HS-5 (cell line): ENCODE measurements around the gene SCUBE1.
A peak's percentile ranks its signal among the peaks of the same experiment; 100 is the strongest.

Source experiments
- DNase-seq: peaks from one replicate; pipeline ENCODE4 v3.0.0-alpha.2; 2012; ENCODE audit warnings: low read depth

The SCUBE1 gene

DNA sequence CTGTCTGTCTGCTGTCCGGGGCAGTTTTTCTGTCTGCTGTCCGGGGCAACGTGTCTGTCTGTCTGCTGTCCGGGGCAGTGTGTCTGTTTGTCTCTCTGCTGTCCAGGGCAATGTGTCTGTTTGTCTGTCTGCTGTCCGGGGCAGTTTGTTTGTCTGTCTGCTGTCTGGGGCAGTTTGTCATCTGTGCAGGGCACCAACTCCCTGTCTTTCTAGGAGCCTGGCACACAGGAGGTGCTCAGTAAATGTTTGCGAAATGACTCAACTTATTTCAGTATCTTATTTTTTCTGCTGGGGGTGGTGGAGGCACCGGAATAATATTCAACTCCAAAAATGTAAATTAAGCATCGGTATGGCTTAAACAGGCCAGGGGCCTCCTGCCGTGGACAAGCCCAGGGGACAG is 144.2 kb downstream of the SCUBE1 start:
- no peak for DNase-seq

GRCh38 chr22:43198126-43198525 is 145.0 kb downstream of the SCUBE1 start:
- no peak for DNase-seq

DNA sequence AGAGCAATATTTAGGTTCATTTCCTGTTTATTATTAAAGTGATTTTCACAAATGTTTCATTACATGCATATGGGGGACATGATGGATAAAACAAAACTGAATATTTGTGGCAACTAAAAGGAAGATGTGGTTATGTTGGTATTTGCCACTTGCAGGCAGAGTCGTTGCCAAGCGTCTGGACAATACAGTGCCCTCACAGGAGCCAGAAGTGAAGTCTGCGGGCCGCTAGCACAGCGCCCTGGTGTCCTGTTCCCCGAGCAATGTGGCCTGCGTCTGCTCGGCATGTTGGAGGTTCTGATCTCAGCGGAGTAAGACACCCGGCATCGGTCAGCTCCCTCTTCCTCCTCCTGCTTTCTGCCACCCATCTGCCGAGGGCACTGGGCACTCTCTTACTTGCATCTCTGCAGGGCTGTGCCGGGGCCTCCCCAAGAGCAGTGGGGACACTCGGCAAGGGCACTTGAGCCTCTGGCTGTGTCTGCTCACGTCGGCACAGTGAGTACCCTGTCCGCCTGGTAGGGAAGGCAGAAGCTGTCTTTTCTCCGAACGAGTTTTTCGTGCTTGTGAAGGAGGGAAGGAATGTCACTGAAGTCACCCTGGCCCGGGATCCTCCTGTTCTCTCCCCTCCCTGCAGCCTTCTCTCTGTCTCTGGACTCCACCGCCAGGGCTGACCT is 145.8 kb downstream of the SCUBE1 start:
- DNase-seq: no peak

- DNase-seq: no peak
Measured at GRCh38 chr22:43191831-43192230, 151.3 kb downstream of the SCUBE1 start.

GRCh38 chr22:43188829-43189545 is 154.2 kb downstream of the SCUBE1 start:
- no peak for DNase-seq

DNA sequence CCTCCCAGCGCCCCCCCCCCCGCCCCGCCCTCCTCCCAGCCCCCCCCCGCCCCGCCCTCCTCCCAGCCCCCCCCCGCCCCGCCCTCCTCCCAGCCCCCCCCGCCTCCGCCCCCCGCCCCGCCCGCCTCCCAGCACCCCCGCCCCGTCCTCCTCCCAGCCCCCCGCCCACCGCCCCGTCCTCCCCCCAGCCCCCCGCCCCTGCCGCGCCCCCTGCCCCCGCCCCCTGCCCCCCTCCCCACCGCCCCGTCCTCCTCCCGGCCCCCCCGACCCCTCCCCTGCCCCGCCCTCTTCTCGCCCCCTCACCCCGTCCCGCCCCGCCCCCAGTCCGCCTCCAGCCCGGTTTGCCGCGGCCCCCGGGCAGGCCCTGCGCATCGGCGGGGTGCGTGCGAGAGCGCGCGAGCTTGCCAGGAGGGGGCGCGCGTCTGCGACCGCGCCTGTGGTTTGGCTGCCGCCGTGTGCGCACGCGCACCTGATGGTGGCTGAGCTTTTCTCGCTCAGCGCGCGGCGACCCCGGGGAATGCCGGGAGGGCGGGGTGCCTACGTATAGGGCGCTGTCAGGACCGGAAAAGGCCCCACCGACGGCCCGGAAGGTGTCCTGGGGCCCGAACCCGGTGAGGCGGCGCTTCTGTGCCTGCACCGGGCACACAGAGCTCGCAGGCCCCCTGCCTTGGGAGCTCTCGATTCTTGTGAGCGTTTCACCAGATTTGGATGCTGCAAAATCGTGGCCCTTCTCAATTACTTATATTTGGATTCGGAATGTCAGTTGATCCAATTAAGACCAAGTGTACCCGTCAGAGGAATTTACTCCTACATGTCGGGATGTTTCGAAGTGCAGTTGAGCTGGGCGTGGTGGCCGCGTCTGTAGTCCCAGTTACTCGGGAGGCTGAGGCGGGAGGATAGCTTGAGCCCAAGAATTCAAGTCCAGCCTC is 155.7 kb downstream of the SCUBE1 start:
- peak; percentile 83 for DNase-seq

DNA sequence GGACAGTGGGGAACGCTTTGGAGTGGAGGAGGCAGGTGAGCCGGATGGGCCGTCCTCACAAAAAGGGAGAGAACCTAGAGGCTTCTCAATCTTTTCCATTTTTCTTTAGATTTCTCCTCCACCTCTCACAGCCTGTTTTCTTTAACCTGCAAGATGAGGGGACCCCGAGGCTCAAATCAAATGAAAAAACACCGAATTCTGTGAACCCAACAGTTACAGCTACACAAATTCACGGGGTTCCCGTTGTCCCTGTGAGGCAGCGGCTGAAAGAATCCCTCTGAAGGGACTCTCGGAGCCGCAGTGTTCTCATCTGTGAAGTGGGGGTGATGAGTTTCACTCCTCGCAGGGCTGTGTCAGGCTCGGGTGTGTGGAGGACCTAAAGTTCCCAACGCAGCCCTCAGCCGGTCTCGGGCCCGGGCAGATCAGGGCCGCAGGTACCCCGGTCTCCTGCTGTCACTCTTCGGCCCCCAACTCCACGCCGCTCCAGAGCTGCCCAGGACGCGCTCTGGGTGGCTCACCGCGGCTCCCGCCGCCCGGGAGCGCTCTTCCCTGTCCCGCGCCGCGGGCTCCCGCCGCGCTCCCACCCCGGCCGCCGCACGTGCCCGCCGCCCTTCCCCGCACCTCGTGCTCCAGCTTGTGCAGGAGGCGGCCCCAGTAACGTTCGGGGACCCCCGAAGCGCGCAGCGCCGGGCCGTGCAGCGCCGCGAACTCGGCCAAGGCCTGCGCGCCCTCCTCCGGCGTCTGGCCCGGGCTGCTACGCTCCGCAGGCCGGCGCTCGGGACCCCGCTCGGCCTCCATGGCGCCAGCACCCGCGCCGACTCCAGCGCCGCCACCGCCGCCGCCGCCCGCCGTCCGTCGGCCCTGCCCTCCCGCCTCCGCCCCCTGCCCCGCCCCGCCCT is 156.7 kb downstream of the SCUBE1 start, which contains the start of gene TTLL12:
TSS of gene TTLL12 (minus strand) at position 863 of the 899 bp plus-strand sequence. CDS start at position 798, 65 bp downstream.
- no peak for DNase-seq

DNA sequence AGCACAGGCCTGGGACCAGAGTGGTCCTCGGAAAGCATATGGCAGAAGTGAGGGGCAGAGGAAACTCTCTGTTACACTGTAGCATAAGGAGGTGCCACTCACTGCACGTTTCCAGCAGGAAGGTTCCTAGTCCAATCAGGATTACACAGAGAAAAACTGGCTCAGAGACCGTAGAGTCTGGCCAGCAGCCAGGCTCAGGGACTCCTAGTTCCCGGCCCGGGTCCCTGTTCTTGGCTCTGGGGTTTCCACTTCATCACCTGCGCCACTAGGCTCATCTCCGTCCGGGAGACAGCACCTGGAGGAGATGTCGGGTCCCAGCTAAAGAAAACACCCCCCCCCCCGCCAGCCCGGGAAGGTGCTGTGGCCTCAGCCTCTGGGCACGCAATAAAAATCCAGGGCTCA is 157.3 kb downstream of the SCUBE1 start:
- no peak for DNase-seq

DNA sequence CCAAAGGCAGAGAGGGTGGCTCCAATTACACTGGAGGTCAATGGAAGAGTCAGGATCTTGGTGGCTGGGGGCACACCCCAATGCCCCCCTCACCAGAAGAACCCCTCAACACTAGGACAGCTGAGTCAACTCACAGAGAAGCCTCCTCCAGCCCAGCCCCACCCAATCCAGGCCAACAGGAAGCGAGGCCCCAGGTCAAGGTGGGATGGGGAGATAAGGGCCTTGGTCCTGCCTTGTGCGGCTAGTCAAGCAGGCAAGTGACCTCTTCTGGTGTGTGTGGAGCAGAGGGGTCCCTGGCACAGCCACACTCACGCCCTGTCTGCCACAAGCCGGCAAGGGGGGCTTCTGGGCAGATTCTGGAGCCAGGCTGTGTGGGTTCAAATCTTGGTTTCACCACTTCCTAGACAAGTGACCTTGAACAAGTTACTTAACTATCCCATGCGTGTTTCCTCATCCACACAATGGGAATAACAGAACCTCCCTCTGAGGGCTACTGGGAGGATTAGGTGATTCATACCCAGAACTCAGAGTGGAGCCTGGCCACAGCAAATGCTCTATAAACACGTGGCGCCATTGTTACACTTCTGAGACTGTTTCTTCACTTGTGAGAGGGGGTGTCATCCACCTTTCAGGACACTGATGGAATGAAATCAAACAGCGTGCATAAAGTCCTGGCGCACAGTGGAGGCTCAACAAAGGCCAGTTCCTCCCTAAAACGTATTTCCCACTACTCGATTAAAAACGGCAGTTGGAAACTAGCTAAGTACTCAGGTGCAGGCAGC is 159.5 kb downstream of the SCUBE1 start:
- no peak for DNase-seq

DNA sequence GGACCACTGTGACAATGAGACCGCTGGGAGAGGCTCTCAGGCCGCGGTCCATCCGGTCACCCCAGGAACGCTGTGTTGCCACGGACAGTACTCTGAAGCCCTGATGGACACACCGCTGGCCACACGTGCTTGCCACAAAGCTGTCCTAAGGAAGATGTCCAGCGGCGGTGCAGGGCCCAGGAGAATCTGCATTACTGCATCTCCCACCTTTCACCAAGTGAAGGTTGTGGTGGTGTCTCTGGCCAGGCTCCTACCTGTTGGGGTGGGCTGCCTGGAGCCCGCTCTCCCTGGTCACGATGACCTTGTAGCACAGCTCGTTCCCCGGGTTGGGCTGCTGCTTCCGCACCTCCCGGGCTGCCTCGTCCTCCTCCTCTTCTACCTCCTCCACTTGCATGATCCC is 160.4 kb downstream of the SCUBE1 start:
- DNase-seq: no peak

DNA sequence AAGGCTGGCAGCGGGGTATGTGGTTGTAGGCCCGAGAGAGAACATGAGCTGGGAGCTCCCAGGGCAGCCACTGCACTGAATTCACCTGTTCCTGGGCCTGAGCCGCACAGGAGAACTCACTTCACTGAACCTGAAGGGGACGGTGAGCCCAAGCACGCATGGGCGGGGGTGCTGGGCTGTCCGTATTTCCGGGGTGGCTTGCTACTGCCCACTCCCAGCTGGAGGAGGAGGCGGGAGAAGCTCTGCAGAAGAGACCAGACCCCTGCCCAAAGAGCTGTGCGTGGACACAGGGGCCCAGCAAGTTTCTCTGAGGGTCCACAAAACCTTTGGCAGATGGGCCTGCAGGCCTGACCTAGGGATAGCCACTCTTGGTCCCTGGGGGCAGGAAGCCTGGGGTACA is 161.1 kb downstream of the SCUBE1 start:
- DNase-seq: no peak

GRCh38 chr22:43181321-43182076 is 161.7 kb downstream of the SCUBE1 start:
- DNase-seq: no peak

- no peak for DNase-seq
Measured at GRCh38 chr22:43180670-43181069, 162.5 kb downstream of the SCUBE1 start.

- no peak for DNase-seq
Measured at GRCh38 chr22:43179911-43180195, 163.3 kb downstream of the SCUBE1 start.

DNA sequence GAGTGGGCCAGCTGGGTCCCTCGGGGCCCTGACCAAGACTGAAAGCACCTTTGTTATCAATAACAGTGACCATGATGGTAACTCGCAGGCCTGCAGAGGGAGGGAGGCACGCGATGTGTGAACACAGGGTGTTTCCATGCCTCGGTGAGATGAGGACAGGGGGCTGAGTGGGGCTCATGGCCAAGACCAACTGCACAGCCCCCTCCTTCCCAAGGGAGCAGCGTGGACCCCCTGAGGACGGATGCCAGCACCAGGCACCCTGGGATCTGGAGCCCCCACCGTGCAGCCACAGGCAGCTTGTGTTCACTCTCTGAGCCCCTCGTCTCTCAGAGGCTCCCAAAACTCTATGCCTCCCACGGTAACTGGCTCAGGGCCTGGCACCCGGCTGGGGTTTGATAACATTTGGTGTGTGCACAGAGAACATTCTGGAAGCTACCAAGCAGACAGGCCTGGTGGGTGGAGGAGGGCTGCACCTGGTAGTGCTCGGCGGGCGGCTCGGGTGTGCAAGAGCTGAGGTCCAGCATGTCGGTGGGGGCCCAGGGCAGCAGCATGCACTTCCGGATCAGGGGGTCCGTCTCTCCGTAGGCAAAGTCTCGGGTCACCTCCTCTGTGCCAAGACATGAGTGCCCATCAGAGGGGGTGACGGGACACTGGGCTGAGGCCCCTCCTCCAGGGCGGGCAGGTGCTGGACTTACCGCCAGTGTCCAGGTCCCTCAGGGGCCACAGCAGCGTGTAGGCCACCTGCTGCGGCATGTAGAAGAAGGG is 163.8 kb downstream of the SCUBE1 start:
- no peak for DNase-seq

DNA sequence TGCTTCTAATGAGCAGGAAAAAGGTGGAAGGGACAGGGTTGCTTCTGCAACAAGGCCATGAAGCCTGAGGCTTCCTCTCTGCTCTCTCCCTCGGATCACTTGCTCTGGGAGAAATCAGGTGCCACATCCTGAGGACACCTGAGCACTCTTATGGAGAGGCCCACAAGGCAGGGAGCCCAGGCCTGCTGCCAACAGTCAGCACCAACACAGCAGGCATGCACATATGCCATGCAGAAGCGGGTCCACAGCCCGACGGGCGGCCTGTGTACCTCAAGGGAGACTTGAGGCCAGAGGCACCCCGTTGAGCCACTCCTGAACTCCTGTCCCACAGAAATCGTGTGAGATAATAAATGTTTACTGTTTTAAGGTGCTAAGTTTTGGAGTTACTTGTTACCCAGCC is 165.7 kb downstream of the SCUBE1 start:
- DNase-seq: no peak

DNA sequence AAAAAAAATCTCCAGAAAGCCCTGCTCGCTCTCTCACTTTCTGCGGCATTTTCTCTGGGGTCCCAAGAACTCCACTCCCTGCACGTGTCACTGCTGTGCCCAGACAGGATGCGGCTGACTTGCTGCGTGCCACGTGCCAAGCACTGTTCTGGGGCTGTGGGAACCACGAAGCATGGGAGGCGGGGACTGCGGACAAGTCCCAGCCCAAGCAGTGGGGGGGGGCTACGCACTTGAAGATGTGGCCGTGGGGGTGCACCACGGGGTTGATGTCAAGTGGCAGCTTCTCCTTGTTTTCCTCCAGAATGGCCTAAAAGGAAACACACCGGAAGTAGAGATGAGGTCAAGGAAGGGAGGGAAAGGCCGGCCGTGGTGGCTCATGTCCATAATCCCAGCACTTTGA is 167.1 kb downstream of the SCUBE1 start:
- DNase-seq: no peak

DNA sequence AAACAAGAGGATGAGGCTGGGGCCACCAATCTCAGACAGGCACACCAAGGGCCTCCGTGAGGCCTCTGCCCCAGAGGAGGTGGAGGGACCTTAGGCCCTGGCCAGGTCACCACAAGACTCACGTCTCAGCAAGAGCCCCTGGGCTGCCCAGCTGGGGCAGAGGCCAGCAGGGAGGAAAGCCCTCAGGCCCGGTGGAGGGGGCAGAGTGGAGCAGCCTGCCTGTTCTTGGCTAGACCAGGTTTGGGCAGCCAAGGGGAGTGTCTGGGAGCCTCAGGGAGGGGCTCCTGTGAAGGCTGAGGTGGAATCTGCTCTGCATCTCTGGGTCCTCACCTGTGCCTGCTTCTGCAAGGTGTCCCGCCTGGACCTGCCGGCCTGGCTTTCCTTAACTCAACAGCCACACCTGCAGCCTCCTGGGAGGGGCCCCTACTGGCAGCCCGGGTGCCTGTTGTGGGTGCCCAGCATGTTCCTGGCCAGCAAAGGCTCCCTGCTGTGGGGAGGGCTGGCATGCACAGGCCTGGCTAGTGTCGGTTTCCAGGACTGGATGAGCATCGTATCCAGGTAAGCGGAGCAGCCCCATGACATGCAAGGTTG is 168.1 kb downstream of the SCUBE1 start:
- no peak for DNase-seq
